A549 (cell line): ENCODE data around the gene SLC6A18. TPM values are rescaled to one million over a fixed set of nuclear protein-coding genes. Genes with fewer than 3 reads are reported as not detected.
A peak's percentile ranks its signal among the peaks of the same experiment; 100 is the strongest.

ENCODE experiments used
- ATAC-seq, 2 experiments: fragments of 200-7000 bp in 1 of 2; fragments of >200 bp in 1 of 2; cut with Nextera tagmentation in 1 of 2; cut with Tn5 transposase in 1 of 2; 3 replicates each; pipeline versions ENCODE4 v1.8.0 to v1.9.1; 2018 to 2020; ENCODE audit warnings: mild to moderate bottlenecking in 1 of 2, moderate library complexity in 1 of 2
- CTCF ChIA-PET: fragments of 300-600 bp; sonication (Branson Sonifier 250); formaldehyde crosslinking; extraction: SDS; loops from one replicate; lab custom pipeline; 2021; ENCODE audit warnings: antibody characterized with exemption, inconsistent platforms; lab: Yijun Ruan, JAX
- POLR2A ChIA-PET: fragments of 350-600 bp; formaldehyde crosslinking; extraction: SDS; loops from one replicate; lab custom pipeline; 2021; ENCODE audit warnings: antibody characterized with exemption, inconsistent platforms; lab: Yijun Ruan, JAX
- DNase-seq, 2 experiments: peaks; one replicate each; pipeline versions ENCODE4 v3.0.0 to v3.0.0-alpha.2; 2011 to 2016; ENCODE audit warnings: low read depth in 1 of 2, low spot score in 1 of 2
- FAIRE-seq: peaks from 2 replicates; lab custom pipeline; 2011; peaks lifted over from hg19 to GRCh38; lab: Jason Lieb, UNC
- H3K27ac ChIP-seq, 2 experiments: fragments of >200 bp; sonication (Bioruptor Twin); formaldehyde crosslinking; 3 replicates each; pipeline ENCODE4 v1.5.1; 2016 to 2017
- H3K4me1 ChIP-seq: fragments of >200 bp; sonication (Bioruptor Twin); formaldehyde crosslinking; 3 replicates; pipeline ENCODE4 v1.6.1; 2016
- H3K4me2 ChIP-seq: fragments of >200 bp; sonication (Bioruptor Twin); formaldehyde crosslinking; 3 replicates; pipeline ENCODE4 v1.6.1; 2016
- H3K4me3 ChIP-seq: fragments of >200 bp; sonication (Bioruptor Twin); formaldehyde crosslinking; 3 replicates; pipeline ENCODE4 v1.5.1; 2016
- H3K9me3 ChIP-seq: fragments of >200 bp; sonication (Bioruptor Twin); formaldehyde crosslinking; 3 replicates; pipeline ENCODE4 v1.6.1; 2016
- ATOH8 ChIP-seq: fragments of 250-450 bp; sonication (Bioruptor Pico); IDR thresholded peaks from 2 replicates; pipeline ENCODE4 v1.5.0; 2020; ENCODE audit warnings: low read depth, mild to moderate bottlenecking, moderate library complexity
- BHLHE40 ChIP-seq: IDR thresholded peaks from 2 replicates; pipeline ENCODE4 v1.6.1; 2012; ENCODE audit warnings: low read depth, low read length, inconsistent platforms
- CBX2 ChIP-seq: fragments of 200-600 bp; sonication (generic); IDR thresholded peaks from 2 replicates; pipeline ENCODE4 v1.6.1; 2016; ENCODE audit warnings: low read depth, mild to moderate bottlenecking, borderline replicate concordance
- CEBPB ChIP-seq, 2 experiments: fragments of >200 bp in 1 of 2; sonication (Bioruptor Twin) in 1 of 2; formaldehyde crosslinking in 1 of 2; IDR thresholded peaks; 2 replicates each; pipeline ENCODE4 v1.6.1; 2012 to 2016
- CHD2 ChIP-seq: fragments of 150-350 bp; IDR thresholded peaks from 2 replicates; pipeline ENCODE4 v1.6.1; 2014; ENCODE audit warnings: low read length; ENCODE audit not compliant: partially characterized antibody
- CHD4 ChIP-seq: fragments of 200-600 bp; sonication (generic); IDR thresholded peaks from 2 replicates; pipeline ENCODE4 v1.6.1; 2016; ENCODE audit warnings: antibody characterized with exemption, mild to moderate bottlenecking, borderline replicate concordance
- CTCF ChIP-seq: fragments of >200 bp; sonication (Bioruptor Twin); formaldehyde crosslinking; IDR thresholded peaks from 3 replicates; pipeline ENCODE4 v1.5.1; 2016
- EHMT2 ChIP-seq: fragments of 200-600 bp; sonication (generic); IDR thresholded peaks from 2 replicates; pipeline ENCODE4 v1.6.1; 2016; ENCODE audit warnings: antibody characterized with exemption, low read depth, mild to moderate bottlenecking, moderate library complexity
- ESRRA ChIP-seq: fragments of 150-350 bp; IDR thresholded peaks from 2 replicates; pipeline ENCODE4 v1.6.1; 2014; ENCODE audit warnings: mild to moderate bottlenecking, low read length, borderline replicate concordance
- FOSB ChIP-seq: fragments of 250-450 bp; sonication (Bioruptor Pico); IDR thresholded peaks from 2 replicates; pipeline ENCODE4 v1.5.0; 2020; ENCODE audit warnings: mild to moderate bottlenecking, moderate library complexity
- FOSL2 ChIP-seq, 2 experiments: fragments of 450-650 bp in 1 of 2; fragments of >200 bp in 1 of 2; sonication (Bioruptor Twin) in 1 of 2; formaldehyde crosslinking; IDR thresholded peaks; 2 replicates each; pipeline versions ENCODE4 v1.5.0 to v1.6.1; 2016 to 2020; ENCODE audit warnings: mild to moderate bottlenecking in 1 of 2, moderate library complexity in 1 of 2
- GATA3 ChIP-seq: IDR thresholded peaks from 2 replicates; pipeline ENCODE4 v1.6.1; 2012; ENCODE audit warnings: borderline replicate concordance
- HOXB13 ChIP-seq: fragments of 250-450 bp; sonication (Bioruptor Pico); IDR thresholded peaks from 2 replicates; pipeline ENCODE4 v1.5.0; 2020; ENCODE audit warnings: low read depth, mild to moderate bottlenecking, moderate library complexity
- MAFK ChIP-seq: fragments of 450-650 bp; IDR thresholded peaks from 2 replicates; pipeline ENCODE4 v1.6.1; 2014; ENCODE audit not compliant: partially characterized antibody
- MYC ChIP-seq: IDR thresholded peaks from 2 replicates; pipeline ENCODE4 v1.6.1; 2012; ENCODE audit warnings: mild to moderate bottlenecking, inconsistent platforms, low read length, improper control_type of control experiment, borderline replicate concordance
- PBX3 ChIP-seq: IDR thresholded peaks from 2 replicates; pipeline ENCODE4 v1.6.1; 2012
- RARB ChIP-seq: fragments of 250-450 bp; sonication (Bioruptor Pico); IDR thresholded peaks from 2 replicates; pipeline ENCODE4 v1.8.0; 2021; ENCODE audit warnings: mild to moderate bottlenecking, moderate library complexity
- RFX5 ChIP-seq: fragments of 450-650 bp; IDR thresholded peaks from 2 replicates; pipeline ENCODE4 v1.7.1; 2014; ENCODE audit warnings: antibody characterized with exemption, mild to moderate bottlenecking, moderate library complexity
- TP53 ChIP-seq: fragments of 250-450 bp; sonication (Bioruptor Pico); IDR thresholded peaks from 2 replicates; pipeline ENCODE4 v1.5.0; 2021; ENCODE audit warnings: mild to moderate bottlenecking, moderate library complexity
- WGBS: methylation state at CpG from one replicate; pipeline ENCODE4 v1.1.6; 2017; ENCODE audit errors: missing lambda C conversion rate; 5-methylcytosine and 5-hydroxymethylcytosine counted together
- polyA plus RNA-seq, 4 experiments: library from polyadenylated mRNA; depleted of rRNA in 3 of 4; stranded (reverse); fragments of >200 nt; fragmentation: RNase III in 1 of 4; extraction: RNeasy Plus Mini Kit Qiagen cat#74134 plus additional on column Dnase treatment in 1 of 4; gene quantifications; 2 replicates in 3 of 4; 3 replicates in 1 of 4; pipeline ENCODE4 v1.2.3, GENCODE V29; 2011 to 2017
- TF ChIP-seq, protein P1 (sequence below): IDR thresholded peaks from 2 replicates; pipeline ENCODE4 v1.6.1; 2012

The SLC6A18 gene
- polyA plus RNA-seq, 2 of the 4 experiments (the other 2 are of a cell fraction), result not detected

GRCh38 chr5:1184481-1184880 is 40.7 kb upstream of the SLC6A18 start:
- no peak overlapping the region for H3K4me2 ChIP-seq
- TF ChIP-seq CHD4 (no peak), RARB (CRISPR knock-in tag) (no peak), CTCF (no peak), GATA3 (no peak), ATOH8 (CRISPR knock-in tag) (no peak), FOSB (CRISPR knock-in tag) (no peak), CBX2 (no peak), MYC (no peak), BHLHE40 (no peak)
- TF ChIP-seq, all 56 proteins: peak for 0
- ATAC-seq (no peak), FAIRE-seq (no peak), DNase-seq (no peak)
- Histone ChIP-seq H3K27ac (no peak overlapping the region), H3K4me1 (no peaks in the 10 kb centered on the region), H3K4me3 (no peak overlapping the region), H3K9me3 (no peaks in the 10 kb centered on the region)
- ChIA-PET POLR2A (no interaction called here), CTCF (interaction anchor here (2.3 to 7.4 kb wide), 4 partner anchors 11 to 461 kb away, joined by 8 to 91 read pairs (median 21); no protein-coding TSS in a partner anchor)
- WGBS, result 33% methylated on average over 3 of the region's 7 CpGs

DNA sequence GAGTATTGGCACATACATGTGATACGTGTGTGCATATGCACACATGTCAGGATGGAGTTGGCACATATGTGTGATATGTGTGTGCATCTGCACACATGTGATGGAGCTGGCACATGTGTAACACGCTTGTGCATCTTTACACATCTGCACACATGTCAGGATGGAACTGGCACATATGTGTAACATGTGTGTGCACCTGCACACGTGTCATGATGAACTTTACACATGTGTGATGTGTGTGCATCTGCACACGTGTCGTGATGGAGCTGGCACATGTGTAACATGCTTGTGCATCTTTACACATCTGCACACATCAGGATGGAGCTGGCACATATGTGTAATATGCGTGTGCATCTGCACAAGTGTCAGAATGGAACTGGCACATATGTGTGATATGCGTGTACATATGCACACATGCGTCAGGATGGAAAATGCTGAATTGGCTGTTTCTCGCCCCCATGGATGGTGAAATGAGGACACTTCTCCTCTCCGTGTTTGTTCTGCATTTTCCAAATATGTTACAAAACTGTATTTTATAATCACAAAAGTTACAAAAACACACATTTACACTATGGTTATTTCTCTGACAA is 40.0 kb upstream of the SLC6A18 start:
- ATAC-seq (no peak), DNase-seq (no peak), FAIRE-seq (no peak)
- POLR2A ChIA-PET, result no interaction called here
- TF ChIP-seq ESRRA (no peak), MAFK (peak; percentile 88), RFX5 (no peak)
- H3K4me3 ChIP-seq, result no peak overlapping the region
- WGBS, result 54% methylated on average over 10 of the region's 10 CpGs
- CTCF ChIA-PET, result interaction anchor here (1.6 to 7.4 kb wide), 5 partner anchors 11 to 460 kb away, joined by 3 to 91 read pairs (median 9); no protein-coding TSS in a partner anchor
- no peak overlapping the region for H3K27ac ChIP-seq
- no peaks in the 10 kb centered on the region for H3K4me1 ChIP-seq
- no peaks in the 10 kb centered on the region for H3K9me3 ChIP-seq
- no peak overlapping the region for H3K4me2 ChIP-seq

DNA sequence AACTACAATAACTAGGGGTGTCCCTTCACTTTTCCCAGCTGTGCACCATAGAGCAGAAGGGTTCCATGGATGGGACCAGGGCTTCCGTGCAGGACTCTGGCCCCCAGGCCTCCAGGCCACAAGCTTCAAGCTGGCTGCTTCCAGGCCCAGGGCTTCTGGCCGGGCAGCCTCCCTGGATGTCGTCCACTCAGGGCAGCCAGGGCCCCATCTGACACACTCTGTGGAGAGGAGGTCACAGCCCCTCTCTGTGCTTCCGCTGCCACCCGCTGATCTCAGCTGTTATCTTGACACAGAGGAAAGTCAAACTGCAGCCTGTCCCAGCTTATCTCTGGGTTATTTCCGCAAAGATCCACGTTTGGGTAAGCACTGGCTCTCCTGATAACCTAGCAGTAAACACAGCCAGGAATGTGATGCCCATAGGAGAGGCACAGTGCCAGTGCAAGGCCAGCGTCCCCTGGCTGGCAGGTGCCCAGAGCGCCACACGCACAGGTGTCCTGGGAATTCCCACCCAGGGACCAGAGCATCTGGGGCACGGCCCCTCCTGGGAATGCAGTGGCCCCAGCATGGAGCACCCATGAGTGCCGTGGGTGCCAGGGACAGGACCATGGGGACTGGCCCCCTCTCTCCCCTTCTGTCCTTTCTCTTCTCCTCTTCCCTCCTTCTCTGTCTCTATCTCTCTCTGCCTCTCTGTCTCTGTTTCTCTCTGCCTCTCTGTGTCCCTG is 39.4 kb upstream of the SLC6A18 start:
- 55% methylated on average over 10 of the region's 12 CpGs for WGBS
- ChIA-PET POLR2A (no interaction called here), CTCF (interaction anchor here (1.6 to 7.4 kb wide), 4 partner anchors 12 to 459 kb away, joined by 3 to 91 read pairs (median 20); no protein-coding TSS in a partner anchor)
- Histone ChIP-seq H3K27ac (no peak overlapping the region), H3K4me3 (no peak overlapping the region), H3K4me1 (no peaks in the 10 kb centered on the region), H3K9me3 (no peaks in the 10 kb centered on the region), H3K4me2 (no peak overlapping the region)
- DNase-seq (no peak), FAIRE-seq (no peak), ATAC-seq (no peak)
- TF ChIP-seq, protein P1, sequence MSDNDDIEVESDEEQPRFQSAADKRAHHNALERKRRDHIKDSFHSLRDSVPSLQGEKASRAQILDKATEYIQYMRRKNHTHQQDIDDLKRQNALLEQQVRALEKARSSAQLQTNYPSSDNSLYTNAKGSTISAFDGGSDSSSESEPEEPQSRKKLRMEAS, result no peak
- TF ChIP-seq CHD2 (no peak), HOXB13 (CRISPR knock-in tag) (no peak), CEBPB (IDR thresholded peaks at IDR 0.05) (no peak), EHMT2 (no peak), FOSL2 (IDR thresholded peaks at IDR 0.05) (no peak), FOSL2 (CRISPR knock-in tag; IDR thresholded peaks at IDR 0.05) (no peak), MAFK (no peak), ATOH8 (CRISPR knock-in tag) (no peak), PBX3 (no peak), TP53 (CRISPR knock-in tag) (no peak)
